T-helper 1 cell treated with Interleukin-12 subunit alpha and Interleukin-12 subunit beta and Interleukin-4 antibody, amounts not matched to agents 30 ng/mL and 1 ng/mL, for 36 hours (primary cell): Measurements from ENCODE around the gene CMTR2. TPM values are rescaled to one million over a fixed set of nuclear protein-coding genes. Genes with fewer than 3 reads are reported as not detected.

Experiments
- intact Hi-C: fragments of 100-400 bp; cut with micrococcal nuclease; formaldehyde crosslinking; loops from one replicate; pipeline ENCODE4 v1.15.1; 2024
- total RNA-seq: library from RNA; stranded (reverse); gene quantifications from 2 replicates; pipeline ENCODE4 v1.2.3, GENCODE V29; 2022

The CMTR2 gene
- total RNA-seq, 1 donor from 2014 or later, result 19.8 TPM

DNA sequence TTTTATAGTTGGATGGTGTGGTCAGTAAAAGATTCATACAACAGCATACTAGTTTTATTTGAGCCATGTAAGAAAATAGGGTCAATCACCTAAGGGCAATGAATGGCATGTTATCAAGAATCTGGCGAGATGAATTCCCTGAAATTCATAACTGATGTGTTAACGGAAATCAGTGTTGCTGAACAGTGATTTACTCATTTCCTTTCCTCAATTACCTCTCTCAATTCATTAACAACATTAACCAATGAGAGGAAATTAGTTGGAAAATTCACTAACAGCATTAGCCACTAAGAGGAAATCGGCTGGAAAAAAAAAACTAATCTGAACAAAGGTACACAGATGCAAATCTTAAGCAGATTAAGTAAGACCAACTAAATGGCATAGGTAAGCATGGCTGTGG, 6.3 kb downstream of the CMTR2 start:
- intact Hi-C loops, result loop anchor here (10.0 kb wide), 1 partner anchor 598 kb away; the partner anchor contains the start of gene MTSS2

DNA sequence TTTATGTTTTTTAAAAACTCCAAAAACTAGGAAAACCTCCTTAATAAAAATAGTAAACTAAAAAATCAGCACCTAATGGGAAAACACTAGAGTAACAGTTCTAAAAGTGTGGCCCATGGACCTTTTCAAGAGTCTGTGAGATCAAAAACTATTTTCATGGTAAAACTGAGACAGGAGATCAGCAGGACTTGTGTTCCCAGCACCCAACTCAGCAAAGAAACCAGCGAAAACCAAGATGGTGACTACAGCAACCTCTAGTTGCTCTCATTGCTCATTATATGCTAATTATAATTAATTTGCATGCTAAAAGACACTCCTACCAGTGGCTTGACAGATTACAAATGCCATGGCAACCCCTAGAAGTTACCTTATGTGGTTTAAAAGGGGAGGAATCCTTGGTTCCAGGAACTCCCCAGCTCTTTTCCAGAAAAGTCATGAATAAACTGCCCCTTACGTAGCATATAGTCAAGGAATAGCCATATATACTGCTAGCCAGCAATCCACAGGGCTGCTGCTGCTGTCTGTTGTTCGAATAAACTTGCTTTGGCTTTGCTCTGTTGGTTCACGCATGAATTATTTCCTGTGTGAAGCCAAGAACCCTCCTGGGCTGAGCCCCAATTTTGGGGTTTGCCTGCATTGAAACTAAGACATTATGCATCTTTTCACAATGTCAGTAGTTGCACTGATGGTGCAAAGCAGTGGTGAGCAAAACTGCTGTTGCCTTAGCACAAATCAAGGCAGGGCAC, 12.4 kb downstream of the CMTR2 start:
- intact Hi-C loops, result no loop called here

DNA sequence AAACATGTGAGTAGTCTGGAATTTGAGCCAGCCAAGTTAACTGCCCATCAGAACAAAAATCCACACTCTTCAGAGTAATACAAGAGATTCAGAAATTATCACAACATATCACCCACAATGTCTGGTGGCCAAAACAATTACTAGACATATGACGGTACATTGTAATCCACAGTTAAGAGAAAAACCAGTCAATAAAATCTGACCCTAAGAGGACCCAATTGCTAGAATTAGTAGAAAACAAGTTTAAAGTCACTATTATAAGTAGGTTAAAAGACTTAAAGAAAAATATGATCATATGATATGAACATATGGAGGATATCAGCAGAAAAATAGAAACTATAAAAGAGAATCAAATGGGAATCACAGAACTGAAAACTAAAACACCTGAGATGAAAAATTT, 15.8 kb downstream of the CMTR2 start:
- intact Hi-C loops, result no loop called here

DNA sequence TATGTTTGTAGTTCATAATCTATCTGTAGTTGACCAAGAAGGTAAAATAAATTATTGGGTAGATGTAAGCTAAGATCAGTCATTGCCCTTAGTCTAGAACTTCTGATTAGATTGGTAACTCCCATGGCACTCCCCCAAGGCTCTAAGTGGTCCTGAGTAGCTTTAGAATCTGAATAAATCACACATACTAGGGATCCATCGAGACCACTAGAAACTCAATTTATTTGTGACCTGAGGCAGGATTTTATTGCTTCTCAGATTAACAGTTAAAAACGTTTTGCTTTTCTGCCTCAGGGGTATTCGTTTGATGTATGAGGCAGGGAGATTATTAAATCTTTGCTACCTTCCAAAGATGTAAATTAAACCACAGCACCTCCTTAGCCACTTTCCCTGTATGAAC, 24.9 kb downstream of the CMTR2 start:
- intact Hi-C loops, result no loop called here

DNA sequence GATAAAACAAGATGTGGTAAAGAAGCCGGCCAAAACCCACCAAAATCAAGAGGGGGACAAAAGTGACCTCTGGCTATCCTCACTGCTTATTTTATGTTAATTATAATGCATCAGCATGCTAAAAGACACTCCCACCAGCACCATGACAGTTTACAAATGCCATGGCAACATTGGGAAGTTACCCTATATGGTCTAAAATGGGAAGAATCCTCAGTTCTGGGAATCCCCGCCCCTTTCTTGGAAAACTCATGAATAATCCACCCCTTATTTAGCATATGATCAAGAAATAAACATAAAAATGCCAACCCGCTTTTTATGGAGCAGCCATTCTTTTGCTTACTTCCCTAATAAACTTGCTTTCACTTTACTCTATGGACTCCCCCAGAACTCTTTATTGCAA, 25.6 kb downstream of the CMTR2 start:
- intact Hi-C loops, result no loop called here

DNA sequence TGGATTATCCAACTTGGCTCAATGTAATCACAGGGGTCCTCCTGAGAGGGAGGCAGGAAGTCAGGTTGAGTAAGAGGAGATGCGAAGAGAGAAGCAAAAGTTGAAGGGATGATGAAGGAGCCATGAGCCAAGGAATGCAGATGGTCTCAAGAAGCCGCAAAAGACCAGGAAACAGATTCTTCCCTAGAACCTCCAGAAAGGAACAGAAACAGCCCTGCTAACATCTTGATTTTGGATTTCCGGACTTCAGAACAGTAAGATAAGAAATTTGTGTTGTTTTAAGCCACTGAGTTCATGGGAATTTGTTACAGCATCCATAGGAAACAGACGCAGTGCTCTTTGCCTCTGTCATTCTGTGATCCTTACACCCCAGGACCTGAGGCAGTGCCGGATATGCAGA, 26.8 kb downstream of the CMTR2 start:
- intact Hi-C loops, result no loop called here

DNA sequence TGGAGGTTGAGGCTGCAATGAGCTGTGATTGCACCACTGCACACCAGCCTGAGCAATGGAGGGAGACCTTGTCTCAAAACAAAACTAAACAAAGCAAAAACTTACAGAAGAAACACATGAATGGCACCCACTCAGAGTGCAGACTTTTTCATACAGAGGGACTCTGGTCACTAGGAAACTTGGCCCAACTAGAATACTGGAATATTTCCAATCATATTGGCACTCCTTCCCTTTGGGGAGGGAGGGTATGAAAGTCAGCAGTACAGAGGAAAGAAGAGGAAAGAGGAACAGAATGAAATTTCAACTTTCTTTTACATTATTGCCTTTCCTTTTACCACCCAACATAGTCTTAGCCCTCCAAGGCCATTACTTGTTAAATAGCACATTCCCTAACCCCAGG, 28.2 kb downstream of the CMTR2 start:
- intact Hi-C loops, result no loop called here

DNA sequence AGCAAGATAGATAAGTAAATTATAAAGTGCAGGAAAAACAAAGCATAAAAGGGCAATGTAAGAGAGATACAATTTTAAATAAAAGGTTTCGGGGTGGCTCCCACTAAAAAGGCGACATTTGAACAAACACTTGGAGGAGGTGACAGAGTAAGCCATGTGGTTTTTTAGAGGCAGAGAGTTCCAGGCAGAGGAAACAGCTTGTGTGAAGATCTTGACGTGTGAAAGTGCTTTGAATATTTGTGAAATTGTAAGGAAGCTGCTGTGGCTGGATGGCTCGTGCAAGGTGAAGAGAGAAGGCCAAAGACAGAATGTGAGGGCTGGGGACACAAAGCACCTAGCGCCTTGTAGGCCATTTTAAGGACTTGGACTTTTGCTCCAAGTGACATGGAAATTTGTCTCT, 30.1 kb downstream of the CMTR2 start:
- intact Hi-C loops, result no loop called here

DNA sequence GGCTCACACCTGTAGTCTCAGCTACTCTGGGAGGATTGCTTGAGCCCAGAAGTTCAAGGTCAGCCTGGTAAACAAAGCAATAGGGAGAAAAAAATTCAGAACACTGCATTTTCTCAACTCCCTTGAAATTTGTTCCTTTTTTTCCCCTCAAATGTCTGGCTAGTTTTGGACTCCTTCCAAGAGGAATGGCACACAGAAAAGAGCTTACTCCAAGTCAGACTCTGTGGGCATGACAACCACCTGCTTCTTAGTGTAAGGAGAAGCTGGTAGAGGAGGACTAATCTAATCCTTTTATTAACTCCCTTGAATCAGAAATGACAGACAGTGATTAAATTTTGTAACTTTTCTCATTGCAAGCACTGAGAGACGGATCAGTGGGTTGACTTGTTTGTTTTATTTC, 30.8 kb downstream of the CMTR2 start:
- intact Hi-C loops, result no loop called here

DNA sequence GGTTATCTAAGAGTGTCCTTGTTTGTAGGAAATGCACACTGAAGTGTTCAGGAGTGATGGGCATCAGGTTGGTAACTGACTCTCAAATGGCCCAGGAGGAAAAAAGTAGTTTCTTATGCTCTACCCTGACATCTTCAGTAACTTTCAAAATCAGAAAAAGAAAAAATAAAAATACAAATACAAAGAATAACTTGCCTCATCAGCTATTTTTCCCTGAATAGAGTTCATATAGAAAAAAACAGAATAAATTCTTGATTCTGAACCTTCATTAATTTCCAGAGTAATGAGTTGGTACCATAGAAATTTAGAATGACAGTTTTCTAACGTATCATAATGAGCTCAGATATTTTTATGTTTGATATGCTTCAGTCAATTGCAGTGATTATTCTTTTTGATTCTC, 31.4 kb downstream of the CMTR2 start:
- intact Hi-C loops, result no loop called here

DNA sequence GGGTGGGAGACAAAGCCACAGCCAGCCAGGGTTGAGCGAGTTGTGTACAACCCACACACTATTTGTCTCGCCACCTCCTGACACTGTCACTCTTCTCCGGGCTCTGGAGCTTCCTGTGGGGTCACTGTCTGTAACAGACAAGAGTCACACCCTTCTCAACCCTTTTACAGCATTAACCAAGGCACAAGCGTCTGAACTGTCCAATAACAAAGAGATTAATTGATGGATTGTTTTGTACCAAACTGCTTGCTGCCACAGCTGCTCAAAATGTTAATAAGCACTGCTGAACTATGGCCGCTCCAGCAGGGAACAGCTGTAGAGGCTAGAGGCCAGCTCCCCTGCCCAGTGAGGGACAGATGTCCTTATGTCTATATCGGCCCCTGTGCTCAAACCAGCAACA, 33.5 kb downstream of the CMTR2 start:
- intact Hi-C loops, result no loop called here

DNA sequence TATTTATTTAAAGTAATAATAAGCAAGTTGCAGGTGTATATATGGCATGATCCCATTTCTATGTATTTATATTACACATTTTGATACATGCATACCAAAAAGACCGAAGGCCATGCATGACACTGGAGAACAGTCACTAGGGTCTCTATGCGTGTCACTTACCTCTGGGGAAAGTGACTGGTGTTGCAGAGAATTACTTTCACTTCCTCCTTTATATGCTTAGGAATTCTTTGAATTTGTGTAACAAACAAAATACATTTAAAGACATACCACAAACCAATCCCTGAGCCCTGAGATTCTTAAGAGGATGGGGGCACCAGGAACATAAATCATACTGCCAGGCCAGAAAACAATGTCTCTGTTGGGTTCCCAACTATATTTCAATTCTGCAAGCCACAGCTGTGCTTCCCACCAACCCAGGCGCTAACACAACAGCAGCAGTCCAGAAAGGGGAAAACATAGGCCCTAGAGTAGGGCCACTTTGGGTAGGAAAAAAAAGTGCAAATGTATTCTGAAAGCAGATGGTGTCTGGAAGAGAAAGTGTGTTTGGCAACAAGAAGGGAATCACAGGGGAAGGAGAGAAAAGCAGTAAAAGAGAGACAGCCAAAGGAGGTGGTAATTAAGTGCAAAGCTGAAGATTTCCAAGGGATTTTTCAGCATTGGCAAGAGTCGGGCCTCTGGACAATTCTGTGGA, 34.2 kb downstream of the CMTR2 start:
- intact Hi-C loops, result no loop called here

DNA sequence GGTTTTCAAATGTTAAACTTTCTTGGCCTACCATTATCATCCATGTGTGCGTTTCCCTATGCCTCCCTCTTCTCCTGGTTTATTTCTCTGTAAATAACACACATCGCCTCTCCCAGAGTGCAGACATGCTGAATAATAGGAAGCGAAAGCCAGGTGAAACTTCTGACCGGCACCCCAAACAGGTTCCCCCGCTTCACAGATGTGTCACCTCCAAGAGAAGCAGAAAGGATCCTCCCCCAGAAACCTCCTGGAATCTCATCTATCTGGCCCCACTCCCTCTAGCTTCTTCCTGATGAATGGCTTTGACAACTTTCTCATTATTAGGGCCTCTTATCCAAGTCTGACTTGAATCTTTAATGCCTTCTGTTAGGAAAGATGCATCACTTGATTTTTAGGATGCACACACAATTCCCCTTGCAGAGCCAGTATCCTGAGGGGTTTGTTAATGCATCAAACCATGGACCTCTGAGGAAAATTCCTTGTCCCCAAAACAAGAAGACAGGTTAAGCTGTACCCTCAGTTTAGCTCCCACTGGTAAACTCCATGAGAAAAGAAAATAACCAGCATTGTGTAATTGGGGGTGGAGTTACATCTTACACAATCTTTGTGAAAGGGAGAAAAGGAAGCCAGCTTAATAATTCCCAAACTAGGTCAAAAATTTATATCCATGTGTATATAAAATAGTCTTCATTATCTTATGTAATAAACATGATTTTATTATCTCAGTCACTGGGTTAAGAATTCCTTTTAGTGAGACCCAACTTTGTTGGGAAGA, 38.6 kb downstream of the CMTR2 start:
- intact Hi-C loops, result no loop called here

DNA sequence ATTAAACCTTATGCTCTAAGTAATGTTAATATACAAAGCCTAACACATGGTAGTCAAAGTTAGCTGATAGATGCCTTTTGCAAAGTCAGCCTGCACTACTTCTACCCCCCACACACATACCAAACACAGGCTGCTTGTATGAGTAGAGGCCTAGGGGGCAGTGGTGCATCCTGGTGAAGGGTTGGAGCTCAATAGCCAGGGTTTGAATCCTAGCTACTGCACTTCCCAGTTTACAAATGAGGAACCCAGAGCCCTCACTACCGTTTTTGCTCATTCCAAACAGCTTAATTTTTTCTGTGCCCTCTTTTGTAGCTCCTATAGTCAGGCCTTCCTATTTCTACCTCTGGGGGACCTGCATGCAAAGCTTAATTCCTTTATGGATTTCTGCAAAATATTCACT, 39.8 kb downstream of the CMTR2 start:
- intact Hi-C loops, result no loop called here

DNA sequence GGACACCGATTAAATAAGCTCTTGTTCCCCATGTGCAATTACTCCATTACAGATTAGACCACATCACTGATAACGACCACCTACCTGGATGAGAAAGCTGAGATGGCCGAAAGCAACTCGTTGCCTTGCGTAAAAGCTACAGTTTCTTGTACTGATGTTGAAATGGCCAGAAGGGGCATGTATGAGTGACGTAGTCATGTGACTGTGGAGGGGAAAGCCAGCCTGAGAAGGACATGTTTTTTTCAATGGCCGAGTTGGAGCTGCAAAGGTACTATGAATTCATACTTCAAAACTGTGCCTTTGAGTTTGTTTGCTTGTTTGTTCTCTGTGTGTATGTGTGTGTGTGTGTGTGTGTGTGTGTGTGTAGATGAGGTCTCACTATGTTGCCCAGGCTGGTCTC, 41.7 kb downstream of the CMTR2 start:
- intact Hi-C loops, result no loop called here

DNA sequence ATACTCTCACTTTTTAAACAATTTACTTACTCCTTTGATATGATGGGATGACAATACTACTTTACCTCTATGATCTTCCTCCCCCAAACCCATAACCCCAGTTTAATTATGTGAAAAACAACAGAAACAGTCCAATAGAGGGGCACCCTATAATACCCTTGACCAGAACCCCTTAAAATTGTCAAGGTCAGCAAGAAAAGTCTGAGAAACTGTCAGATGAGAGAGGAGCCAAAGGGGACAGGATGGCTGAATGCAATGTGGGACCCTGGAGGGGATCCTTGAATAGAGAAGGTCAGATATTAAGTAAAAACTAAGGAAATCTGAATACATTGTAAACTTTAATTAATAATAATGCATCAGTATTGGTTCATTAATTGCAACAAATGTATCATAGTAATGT, 42.9 kb downstream of the CMTR2 start:
- intact Hi-C loops, result no loop called here

DNA sequence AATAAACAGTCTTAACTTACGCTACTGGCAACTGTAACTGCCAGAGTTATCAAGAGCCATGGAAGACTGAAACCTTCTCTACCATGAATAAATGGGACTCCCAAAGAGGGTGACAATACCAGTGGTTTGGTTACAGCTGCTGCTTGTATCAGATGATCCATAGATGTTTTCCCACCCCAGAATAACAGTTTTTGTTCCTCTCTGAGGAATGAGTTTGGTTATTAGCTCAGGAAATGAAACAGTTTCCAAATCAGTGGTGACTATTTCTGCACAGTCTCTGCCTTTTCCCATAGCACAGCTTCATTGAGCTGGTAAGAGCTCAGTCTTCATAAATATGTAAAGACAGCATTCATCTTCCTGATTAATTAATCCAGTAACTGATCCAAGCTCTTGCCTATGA, 44.7 kb downstream of the CMTR2 start:
- intact Hi-C loops, result no loop called here

DNA sequence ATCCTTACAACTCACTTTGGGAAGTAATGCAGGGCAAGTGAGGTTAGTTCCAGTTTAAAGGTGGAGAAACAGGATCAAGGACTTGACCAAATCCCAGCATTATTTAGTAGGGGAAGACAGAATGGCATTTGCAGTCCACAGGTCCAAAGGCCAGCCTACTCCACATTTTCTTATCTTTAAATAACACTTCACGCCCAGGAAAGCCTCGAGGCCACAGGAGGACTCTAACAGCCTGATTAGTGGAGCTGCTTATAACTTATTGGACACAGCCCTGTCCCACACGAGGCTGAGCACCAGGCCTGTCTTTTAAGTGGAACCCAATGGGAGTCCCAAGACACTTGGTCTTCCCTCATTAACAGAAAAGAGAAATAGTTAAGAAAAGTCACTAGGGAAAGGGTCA, 46.6 kb downstream of the CMTR2 start:
- intact Hi-C loops, result no loop called here

DNA sequence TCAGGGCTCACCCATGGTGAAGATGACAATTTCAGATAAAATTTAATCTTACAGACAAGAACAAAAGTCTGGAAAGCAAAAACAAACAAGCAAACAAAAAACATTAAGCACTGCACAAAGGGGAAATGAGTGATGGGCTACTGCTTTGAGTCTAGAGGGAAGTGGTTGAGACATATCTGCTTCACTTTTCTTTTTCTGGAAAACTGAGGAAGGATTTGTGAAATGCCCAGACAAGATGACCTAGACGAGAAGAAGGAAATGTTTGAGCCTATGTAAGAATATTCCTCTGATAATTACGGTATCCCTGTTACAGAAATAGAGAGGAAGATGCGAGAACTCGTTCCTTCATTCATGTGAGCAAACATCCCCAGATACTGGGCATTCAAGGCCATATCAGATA, 47.2 kb downstream of the CMTR2 start:
- intact Hi-C loops, result no loop called here
